Trophoblast cell (in vitro differentiated cells and primary cell): ENCODE results near the gene GBP4.

ENCODE experiments used
- DNase-seq, 2 donors: peaks; one replicate each; pipeline ENCODE4 v3.0.0-alpha.2; 2016
- H2AFZ ChIP-seq: 2 replicates; pipeline ENCODE4 v1.6.1; 2013; ENCODE audit warnings: low read length, moderate library complexity, mild to moderate bottlenecking; ENCODE audit not compliant: insufficient read depth, poor library complexity
- H2AK5ac ChIP-seq: 2 replicates; pipeline ENCODE4 v1.6.1; 2013; ENCODE audit warnings: mild to moderate bottlenecking, low read length
- H2BK120ac ChIP-seq: 2 replicates; pipeline ENCODE4 v1.6.1; 2013; ENCODE audit warnings: low read length, mild to moderate bottlenecking, moderate library complexity; ENCODE audit not compliant: insufficient read depth, poor library complexity
- H2BK12ac ChIP-seq: 2 replicates; pipeline ENCODE4 v1.6.1; 2013; ENCODE audit warnings: mild to moderate bottlenecking, low read length, moderate library complexity
- H2BK5ac ChIP-seq: 2 replicates; pipeline ENCODE4 v1.6.1; 2013; ENCODE audit warnings: low read length, low read depth, moderate library complexity, mild to moderate bottlenecking; ENCODE audit not compliant: poor library complexity
- H3K14ac ChIP-seq: 2 replicates; pipeline ENCODE4 v1.6.1; 2013; ENCODE audit warnings: mild to moderate bottlenecking, low read length
- H3K18ac ChIP-seq: 2 replicates; pipeline ENCODE4 v1.6.1; 2013; ENCODE audit warnings: mild to moderate bottlenecking, low read length
- H3K23ac ChIP-seq: 2 replicates; pipeline ENCODE4 v1.6.1; 2013; ENCODE audit warnings: low read length
- H3K27ac ChIP-seq: 2 replicates; pipeline ENCODE4 v1.5.1; 2013; ENCODE audit warnings: low read depth, mild to moderate bottlenecking, inconsistent platforms, low read length, moderate library complexity
- H3K27me3 ChIP-seq: 2 replicates; pipeline ENCODE4 v1.6.1; 2013; ENCODE audit warnings: inconsistent platforms, mild to moderate bottlenecking, low read length, moderate library complexity; ENCODE audit not compliant: insufficient read depth
- H3K36me3 ChIP-seq, 2 experiments: 1 replicate in 1 of 2; 2 replicates in 1 of 2; pipeline ENCODE4 v1.6.1; 2013; ENCODE audit warnings: low read length in 2 of 2, mild to moderate bottlenecking in 2 of 2, moderate library complexity in 1 of 2; ENCODE audit not compliant: insufficient read depth in 2 of 2, control insufficient read depth in 1 of 2
- H3K4ac ChIP-seq: 2 replicates; pipeline ENCODE4 v1.6.1; 2013; ENCODE audit warnings: low read depth, mild to moderate bottlenecking, low read length, moderate library complexity
- H3K4me1 ChIP-seq, 2 experiments: 1 replicate in 1 of 2; 2 replicates in 1 of 2; pipeline ENCODE4 v1.6.1; 2013; ENCODE audit warnings: low read length in 2 of 2, mild to moderate bottlenecking in 2 of 2, moderate library complexity in 1 of 2; ENCODE audit not compliant: insufficient read depth in 2 of 2, control insufficient read depth in 1 of 2
- H3K4me2 ChIP-seq: 2 replicates; pipeline ENCODE4 v1.6.1; 2013; ENCODE audit warnings: inconsistent platforms, mild to moderate bottlenecking, low read length, moderate library complexity
- H3K4me3 ChIP-seq: 2 replicates; pipeline ENCODE4 v1.5.1; 2013; ENCODE audit warnings: mild to moderate bottlenecking, low read depth, low read length, inconsistent platforms
- H3K79me1 ChIP-seq: one replicate; pipeline ENCODE4 v1.6.1; 2013; ENCODE audit warnings: low read length
- H3K79me2 ChIP-seq: 2 replicates; pipeline ENCODE4 v1.6.1; 2013; ENCODE audit warnings: low read length, mild to moderate bottlenecking; ENCODE audit not compliant: control insufficient read depth, insufficient read depth, poor library complexity
- H3K9ac ChIP-seq: 2 replicates; pipeline ENCODE4 v1.6.1; 2013; ENCODE audit warnings: mild to moderate bottlenecking, low read length
- H3K9me3 ChIP-seq: 2 replicates; pipeline ENCODE4 v1.6.1; 2013; ENCODE audit warnings: low read depth, mild to moderate bottlenecking, control low read depth, inconsistent platforms, low read length; ENCODE audit not compliant: insufficient read depth
- H4K12ac ChIP-seq: 2 replicates; pipeline ENCODE4 v1.6.1; 2013; ENCODE audit warnings: low read depth, mild to moderate bottlenecking, low read length, moderate library complexity
- H4K8ac ChIP-seq: 2 replicates; pipeline ENCODE4 v1.6.1; 2013; ENCODE audit warnings: low read depth, mild to moderate bottlenecking, low read length, moderate library complexity
- H4K91ac ChIP-seq: one replicate; pipeline ENCODE4 v1.6.1; 2013; ENCODE audit warnings: low read depth, mild to moderate bottlenecking, low read length, moderate library complexity
- WGBS: extraction: QIAGEN DNeasy Blood & Tissue Kit; methylation state at CpG from one replicate; pipeline ENCODE4 v1.1.7; 2013; ENCODE audit warnings: missing lambda C conversion rate; ENCODE audit not compliant: insufficient read length, insufficient coverage; ENCODE audit errors: extremely low coverage; 5-methylcytosine and 5-hydroxymethylcytosine counted together

GBP4 gene

DNA sequence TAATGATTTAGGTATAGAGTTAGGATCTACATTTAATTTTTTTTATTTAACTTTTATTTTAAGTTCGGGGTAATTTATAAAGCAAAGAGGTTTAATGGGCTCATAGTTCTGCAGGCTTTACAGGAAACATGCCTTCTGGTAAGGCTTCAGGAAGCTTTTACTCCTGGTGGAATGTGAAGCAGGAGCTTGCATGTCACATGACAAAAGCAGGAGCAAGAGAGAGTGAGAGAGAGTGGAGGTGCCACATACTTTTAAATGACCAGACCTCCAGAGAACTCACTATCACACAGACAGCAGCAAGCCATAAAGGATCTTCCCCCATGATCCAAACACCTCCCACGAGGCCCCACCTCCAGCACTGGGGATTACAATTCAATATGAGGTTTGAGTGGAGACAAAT lies 55.3 kb downstream of the GBP4 start:
- Histone ChIP-seq H3K18ac (no peak overlapping the region), H3K4ac (no peak overlapping the region), H3K79me2 (no peaks in the 10 kb centered on the region), H3K9ac (no peak overlapping the region), H2BK12ac (no peak overlapping the region), H3K79me1 (no peaks in the 10 kb centered on the region), H3K23ac (no peak overlapping the region), H2BK120ac (no peak overlapping the region), H4K12ac (no peak overlapping the region), H2AFZ (no peak overlapping the region), H4K91ac (no peak overlapping the region), H3K4me1 (no peaks in the 10 kb centered on the region), H3K4me3 (no peak overlapping the region), H3K27me3 (no peaks in the 10 kb centered on the region), H4K8ac (no peak overlapping the region), H3K9me3 (no peaks in the 10 kb centered on the region), H3K14ac (no peak overlapping the region), H2AK5ac (no peak overlapping the region), H3K4me2 (no peak overlapping the region), H3K36me3 (no peaks in the 10 kb centered on the region), H2BK5ac (no peak overlapping the region), H3K27ac (no peak overlapping the region)
- no CpG with 5 or more reads among the region's 2 CpGs for WGBS
- no peak for DNase-seq

DNA sequence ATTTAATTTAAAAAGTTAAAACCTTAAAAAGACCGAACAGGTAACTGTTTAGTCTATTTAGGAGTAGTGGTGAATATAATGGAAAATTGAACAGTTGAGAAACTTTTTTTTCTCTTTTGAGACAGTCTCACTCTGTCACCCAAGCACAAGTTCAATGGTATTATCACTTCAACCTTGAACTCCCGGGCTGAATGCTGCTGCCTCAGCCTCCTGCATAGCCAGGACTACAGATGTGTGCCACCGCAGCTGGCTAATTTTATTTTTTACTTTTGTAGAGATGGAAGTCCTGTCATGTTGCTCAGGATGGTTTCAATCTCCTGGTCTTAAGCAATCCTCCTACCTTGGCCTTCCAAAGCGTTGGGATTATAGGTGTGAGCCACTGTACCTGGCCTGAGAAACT lies 56.6 kb downstream of the GBP4 start:
- no peaks in the 10 kb centered on the region for H3K36me3 ChIP-seq
- H3K4me1 ChIP-seq = no peaks in the 10 kb centered on the region
- H3K18ac ChIP-seq = no peak overlapping the region
- H3K4me2 ChIP-seq = no peak overlapping the region
- H3K27me3 ChIP-seq = no peaks in the 10 kb centered on the region
- no peak overlapping the region for H2AK5ac ChIP-seq
- H3K9me3 ChIP-seq = no peaks in the 10 kb centered on the region
- WGBS = no CpG with 5 or more reads among the region's 4 CpGs
- no peaks in the 10 kb centered on the region for H3K79me1 ChIP-seq
- H4K91ac ChIP-seq = no peak overlapping the region
- no peak overlapping the region for H3K27ac ChIP-seq
- no peak overlapping the region for H4K8ac ChIP-seq
- H2BK5ac ChIP-seq = no peak overlapping the region
- no peak overlapping the region for H3K4me3 ChIP-seq
- no peak overlapping the region for H3K4ac ChIP-seq
- no peak overlapping the region for H2BK12ac ChIP-seq
- H4K12ac ChIP-seq = no peak overlapping the region
- no peak overlapping the region for H2AFZ ChIP-seq
- H2BK120ac ChIP-seq = no peak overlapping the region
- no peak overlapping the region for H3K9ac ChIP-seq
- H3K23ac ChIP-seq = no peak overlapping the region
- H3K14ac ChIP-seq = no peak overlapping the region
- DNase-seq = no peak
- no peaks in the 10 kb centered on the region for H3K79me2 ChIP-seq

DNA sequence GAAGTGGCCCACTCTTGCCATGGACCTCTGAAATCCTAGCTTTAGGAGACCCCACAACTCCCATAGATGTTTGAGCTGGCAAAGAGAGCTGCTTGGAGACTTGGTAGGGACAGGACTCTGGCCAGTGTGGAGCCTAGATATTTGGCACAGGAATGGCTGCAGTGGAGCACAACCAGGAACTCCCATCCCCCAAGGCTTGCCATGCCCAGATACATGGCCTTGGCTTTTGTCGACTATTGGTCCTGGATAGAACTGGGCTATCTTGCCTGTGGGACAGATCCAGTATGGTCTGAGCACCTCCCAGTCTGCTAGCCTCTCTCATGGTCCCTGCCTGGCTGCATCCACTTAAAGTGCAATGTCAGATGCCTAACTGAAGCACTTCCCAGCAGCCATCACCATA lies 65.0 kb downstream of the GBP4 start:
- Histone ChIP-seq H4K91ac (no peak overlapping the region), H3K14ac (no peak overlapping the region), H3K79me2 (no peaks in the 10 kb centered on the region), H3K23ac (no peak overlapping the region), H3K27ac (no peak overlapping the region), H3K18ac (no peak overlapping the region), H3K4me3 (no peak overlapping the region), H3K4me1 (no peaks in the 10 kb centered on the region), H2AK5ac (no peak overlapping the region), H3K4ac (no peak overlapping the region), H3K9ac (no peak overlapping the region), H2BK120ac (no peak overlapping the region), H2BK5ac (no peak overlapping the region), H2AFZ (no peak overlapping the region), H3K27me3 (no peaks in the 10 kb centered on the region), H3K4me2 (no peak overlapping the region), H2BK12ac (no peak overlapping the region), H3K79me1 (no peaks in the 10 kb centered on the region), H4K12ac (no peak overlapping the region), H4K8ac (no peak overlapping the region), H3K36me3 (no peaks in the 10 kb centered on the region), H3K9me3 (peaks cover 3% of the 10 kb centered on the region)
- no peak for DNase-seq
- no CpG with 5 or more reads among the region's 1 CpG for WGBS
